OCI-LY1 (cell line): ENCODE results near the gene ZNF749.
A peak's percentile ranks its signal among the peaks of the same experiment; 100 is the strongest.
"Not testable (repeated sequence)": the region's sequence is repeated elsewhere in the genome, so short reads cannot be mapped to it uniquely, and the experiment has no call there.

Experiments used
- H2AFZ ChIP-seq: fragments of 200-600 bp; sonication (generic), shearing (Covaris generic); 2 replicates; pipeline ENCODE4 v1.6.0; 2014; ENCODE audit warnings: antibody characterized with exemption, mild to moderate bottlenecking, low read length
- H3F3A ChIP-seq: fragments of 200-600 bp; sonication (generic), shearing (Covaris generic); 2 replicates; pipeline ENCODE4 v1.6.0; 2014; ENCODE audit warnings: mild to moderate bottlenecking, antibody characterized with exemption, low read length, moderate library complexity; ENCODE audit not compliant: insufficient read depth
- H3K27ac ChIP-seq: fragments of 200-600 bp; sonication (generic); 2 replicates; pipeline ENCODE4 v1.5.1; 2014; ENCODE audit warnings: low read length, mixed run types, mild to moderate bottlenecking, low read depth; ENCODE audit not compliant: poor library complexity, severe bottlenecking
- H3K27me3 ChIP-seq: fragments of 200-600 bp; sonication (generic); 2 replicates; pipeline ENCODE4 v1.6.0; 2014; ENCODE audit warnings: antibody characterized with exemption, mild to moderate bottlenecking, low read length, moderate library complexity; ENCODE audit not compliant: insufficient read depth
- H3K36me3 ChIP-seq: fragments of 200-600 bp; sonication (generic); 2 replicates; pipeline ENCODE4 v1.6.1; 2014; ENCODE audit warnings: mild to moderate bottlenecking, antibody characterized with exemption, low read length, moderate library complexity, mixed read lengths; ENCODE audit not compliant: insufficient read depth
- H3K4me1 ChIP-seq: fragments of 200-600 bp; sonication (generic); 2 replicates; pipeline ENCODE4 v1.5.1; 2014; ENCODE audit warnings: mild to moderate bottlenecking, low read length, moderate library complexity; ENCODE audit not compliant: insufficient read depth, severe bottlenecking
- H3K4me2 ChIP-seq: fragments of 200-600 bp; sonication (generic), shearing (Covaris generic); 2 replicates; pipeline ENCODE4 v1.6.1; 2014; ENCODE audit warnings: low read length
- H3K4me3 ChIP-seq: fragments of 200-600 bp; sonication (generic); 2 replicates; pipeline ENCODE4 v1.5.1; 2014; ENCODE audit warnings: low read length, low read depth, mild to moderate bottlenecking, mixed read lengths; ENCODE audit not compliant: poor library complexity, severe bottlenecking
- H3K79me2 ChIP-seq: fragments of 200-600 bp; shearing (Covaris generic); 2 replicates; pipeline ENCODE4 v1.6.1; 2016; ENCODE audit warnings: mixed run types, low read length, mixed read lengths; ENCODE audit not compliant: insufficient read depth
- H3K9ac ChIP-seq: fragments of 200-600 bp; sonication (generic), shearing (Covaris generic); 2 replicates; pipeline ENCODE4 v1.6.1; 2014; ENCODE audit warnings: mild to moderate bottlenecking, low read length, mixed read lengths
- H3K9me2 ChIP-seq: fragments of 200-600 bp; sonication (generic), shearing (Covaris generic); 2 replicates; pipeline ENCODE4 v1.6.1; 2014; ENCODE audit warnings: low read depth, mild to moderate bottlenecking, low read length, mixed read lengths
- H3K9me3 ChIP-seq: fragments of 200-600 bp; shearing (Covaris generic); 2 replicates; pipeline ENCODE4 v1.6.1; 2014; ENCODE audit warnings: low read length, mixed read lengths
- H4K20me1 ChIP-seq: fragments of 200-600 bp; sonication (generic), shearing (Covaris generic); 2 replicates; pipeline ENCODE4 v1.6.0; 2016; ENCODE audit warnings: mild to moderate bottlenecking, low read length; ENCODE audit not compliant: insufficient read depth
- EZH2 ChIP-seq: fragments of 200-600 bp; sonication (generic), shearing (Covaris generic); IDR thresholded peaks from 2 replicates; pipeline ENCODE4 v1.8.0; 2017; ENCODE audit warnings: borderline replicate concordance, mixed run types, mild to moderate bottlenecking, antibody characterized with exemption, low read length, moderate library complexity, mixed read lengths
- TF ChIP-seq, protein P1 (sequence below): fragments of 200-600 bp; sonication (generic), shearing (Covaris generic); IDR thresholded peaks from 2 replicates; pipeline ENCODE4 v1.5.1; 2017; ENCODE audit warnings: mild to moderate bottlenecking, antibody characterized with exemption, low read length, moderate library complexity, mixed read lengths

Gene ZNF749

DNA sequence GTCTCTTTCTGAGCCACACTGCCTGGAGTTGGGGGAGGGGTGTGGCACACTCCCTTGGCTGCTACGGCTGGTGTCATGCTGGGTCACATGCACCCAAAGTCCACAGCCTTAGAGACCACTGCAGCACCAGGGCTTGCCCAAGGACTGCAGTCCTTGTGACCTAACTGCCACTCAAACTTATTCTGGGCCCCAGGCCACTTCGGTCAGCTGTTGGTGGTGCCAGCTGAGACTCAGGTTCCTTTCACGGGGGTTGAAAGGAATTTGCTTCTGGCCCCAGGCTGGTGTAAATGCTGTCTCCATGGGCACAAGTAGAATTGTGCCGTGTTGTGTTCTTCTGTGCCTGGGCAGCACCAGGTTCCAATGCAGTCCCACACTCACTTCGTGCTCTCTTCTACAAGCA is 31.4 kb downstream of the ZNF749 start:
- no peaks in the 10 kb centered on the region for H3K4me1 ChIP-seq
- H3K27ac ChIP-seq, result no peak overlapping the region
- no peak overlapping the region for H2AFZ ChIP-seq
- no peaks in the 10 kb centered on the region for H3K27me3 ChIP-seq
- H3K9me2 ChIP-seq, result no peaks in the 10 kb centered on the region
- H3K9me3 ChIP-seq, result peaks cover 11% of the 10 kb centered on the region
- no peak for TF ChIP-seq EZH2
- TF ChIP-seq, protein P1, sequence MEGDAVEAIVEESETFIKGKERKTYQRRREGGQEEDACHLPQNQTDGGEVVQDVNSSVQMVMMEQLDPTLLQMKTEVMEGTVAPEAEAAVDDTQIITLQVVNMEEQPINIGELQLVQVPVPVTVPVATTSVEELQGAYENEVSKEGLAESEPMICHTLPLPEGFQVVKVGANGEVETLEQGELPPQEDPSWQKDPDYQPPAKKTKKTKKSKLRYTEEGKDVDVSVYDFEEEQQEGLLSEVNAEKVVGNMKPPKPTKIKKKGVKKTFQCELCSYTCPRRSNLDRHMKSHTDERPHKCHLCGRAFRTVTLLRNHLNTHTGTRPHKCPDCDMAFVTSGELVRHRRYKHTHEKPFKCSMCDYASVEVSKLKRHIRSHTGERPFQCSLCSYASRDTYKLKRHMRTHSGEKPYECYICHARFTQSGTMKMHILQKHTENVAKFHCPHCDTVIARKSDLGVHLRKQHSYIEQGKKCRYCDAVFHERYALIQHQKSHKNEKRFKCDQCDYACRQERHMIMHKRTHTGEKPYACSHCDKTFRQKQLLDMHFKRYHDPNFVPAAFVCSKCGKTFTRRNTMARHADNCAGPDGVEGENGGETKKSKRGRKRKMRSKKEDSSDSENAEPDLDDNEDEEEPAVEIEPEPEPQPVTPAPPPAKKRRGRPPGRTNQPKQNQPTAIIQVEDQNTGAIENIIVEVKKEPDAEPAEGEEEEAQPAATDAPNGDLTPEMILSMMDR, result no peak
- H3K9ac ChIP-seq, result no peak overlapping the region
- H3K36me3 ChIP-seq, result no peaks in the 10 kb centered on the region
- no peaks in the 10 kb centered on the region for H3K79me2 ChIP-seq
- H3K4me2 ChIP-seq, result no peak overlapping the region
- no peaks in the 10 kb centered on the region for H3F3A ChIP-seq
- H3K4me3 ChIP-seq, result no peak overlapping the region
- H4K20me1 ChIP-seq, result no peaks in the 10 kb centered on the region

DNA sequence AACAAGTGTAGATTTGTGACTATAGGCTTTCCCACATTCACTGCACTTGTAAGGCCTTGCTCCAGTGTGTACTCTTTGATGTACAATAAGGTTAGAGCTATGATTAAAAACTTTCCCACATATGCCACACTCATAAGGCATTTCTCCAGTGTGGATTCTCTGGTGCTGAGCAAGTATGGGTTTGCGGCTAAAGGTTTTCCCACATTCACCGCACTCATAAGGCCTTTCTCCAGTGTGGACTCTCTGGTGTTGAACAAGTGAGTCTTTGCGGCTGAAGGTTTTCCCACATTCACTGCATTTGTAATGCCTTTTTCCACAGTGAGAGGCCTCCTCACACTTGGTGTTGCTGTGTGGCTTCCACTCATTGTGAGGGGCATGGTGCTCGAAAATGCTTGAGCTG is 38.5 kb downstream of the ZNF749 start:
- Histone ChIP-seq H3K79me2 (no peaks in the 10 kb centered on the region), H3K27me3 (no peaks in the 10 kb centered on the region), H3K9me2 (no peaks in the 10 kb centered on the region), H3K36me3 (peaks cover 4% of the 10 kb centered on the region; the same call in 1 of the 2 replicates), H3K4me2 (no peak overlapping the region), H3K27ac (no peak overlapping the region), H3K4me1 (peaks cover 10% of the 10 kb centered on the region), H3K4me3 (no peak overlapping the region), H4K20me1 (no peaks in the 10 kb centered on the region), H3K9me3 (peaks cover 53% of the 10 kb centered on the region), H2AFZ (no peak overlapping the region), H3F3A (no peaks in the 10 kb centered on the region), H3K9ac (no peak overlapping the region)
- TF ChIP-seq, protein P1, result no peak
- TF ChIP-seq EZH2, result no peak

DNA sequence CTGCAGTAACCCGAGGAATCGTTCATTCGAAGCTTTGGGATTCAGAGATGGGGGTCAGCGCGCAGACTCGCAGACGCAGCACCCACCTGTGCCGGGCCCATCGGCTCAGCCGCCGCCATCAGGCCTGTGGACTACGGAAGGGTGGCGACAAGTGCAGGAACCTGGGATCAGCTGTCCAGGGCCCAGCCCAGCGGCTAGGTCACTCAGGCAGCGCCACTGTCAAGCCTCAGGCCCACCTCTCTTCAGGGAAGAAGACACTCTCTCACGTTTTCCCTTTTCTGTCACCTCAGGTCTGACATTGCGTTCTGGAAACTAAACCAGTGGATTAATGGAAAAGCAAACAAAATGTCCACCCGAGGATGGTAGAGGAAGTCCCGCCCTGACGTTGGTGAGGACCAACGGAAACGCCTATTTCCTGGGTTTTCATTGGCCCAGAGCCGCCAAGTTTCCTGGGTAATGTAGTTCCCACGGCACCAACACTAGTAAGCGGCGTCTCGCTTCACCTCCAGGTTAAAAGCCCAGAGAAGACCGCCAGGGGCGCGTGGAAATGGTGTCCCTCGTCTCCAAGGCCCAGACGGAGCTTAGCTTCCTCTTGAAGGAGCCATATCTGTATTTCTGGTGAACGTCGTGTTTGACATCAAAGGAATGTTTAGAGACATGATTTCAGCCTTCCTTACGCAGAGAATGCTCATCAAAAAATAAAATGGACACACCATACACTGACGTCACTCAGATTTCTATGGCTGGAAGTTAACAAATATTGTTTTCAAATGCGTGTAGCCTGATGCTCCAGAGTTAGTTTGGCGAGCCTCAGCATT is 42.3 kb downstream of the ZNF749 start, which contains the start of gene ZNF772:
TSS of gene ZNF772 (minus strand) at position 376 of the 818 bp plus-strand sequence. CDS start at position 119, 257 bp downstream.
- no peak within 1 kb of the TSS; the same call in 1 of the 2 replicates for H3K9ac ChIP-seq
- H3K9me2 ChIP-seq, result no peaks in the 10 kb centered on the region
- H3K27ac ChIP-seq, result no peak within 1 kb of the TSS
- TF ChIP-seq, protein P1, result peak; percentile 18; the same call in 1 of the 2 replicates
- TF ChIP-seq EZH2, result no peak
- peak within 1 kb of the TSS; percentile 68 for H3K4me2 ChIP-seq
- no peaks in the 10 kb centered on the region for H3K27me3 ChIP-seq
- H3K4me1 ChIP-seq, result peaks cover 10% of the 10 kb centered on the region
- H4K20me1 ChIP-seq, result no peaks in the 10 kb centered on the region
- no peaks in the 10 kb centered on the region for H3K79me2 ChIP-seq
- H2AFZ ChIP-seq, result peak within 1 kb of the TSS; percentile 75; the same call in 1 of the 2 replicates
- H3K9me3 ChIP-seq, result peaks cover 40% of the 10 kb centered on the region
- peaks cover 4% of the 10 kb centered on the region; the same call in 1 of the 2 replicates for H3K36me3 ChIP-seq
- H3F3A ChIP-seq, result no peaks in the 10 kb centered on the region
- peak within 1 kb of the TSS; percentile 64 for H3K4me3 ChIP-seq

DNA sequence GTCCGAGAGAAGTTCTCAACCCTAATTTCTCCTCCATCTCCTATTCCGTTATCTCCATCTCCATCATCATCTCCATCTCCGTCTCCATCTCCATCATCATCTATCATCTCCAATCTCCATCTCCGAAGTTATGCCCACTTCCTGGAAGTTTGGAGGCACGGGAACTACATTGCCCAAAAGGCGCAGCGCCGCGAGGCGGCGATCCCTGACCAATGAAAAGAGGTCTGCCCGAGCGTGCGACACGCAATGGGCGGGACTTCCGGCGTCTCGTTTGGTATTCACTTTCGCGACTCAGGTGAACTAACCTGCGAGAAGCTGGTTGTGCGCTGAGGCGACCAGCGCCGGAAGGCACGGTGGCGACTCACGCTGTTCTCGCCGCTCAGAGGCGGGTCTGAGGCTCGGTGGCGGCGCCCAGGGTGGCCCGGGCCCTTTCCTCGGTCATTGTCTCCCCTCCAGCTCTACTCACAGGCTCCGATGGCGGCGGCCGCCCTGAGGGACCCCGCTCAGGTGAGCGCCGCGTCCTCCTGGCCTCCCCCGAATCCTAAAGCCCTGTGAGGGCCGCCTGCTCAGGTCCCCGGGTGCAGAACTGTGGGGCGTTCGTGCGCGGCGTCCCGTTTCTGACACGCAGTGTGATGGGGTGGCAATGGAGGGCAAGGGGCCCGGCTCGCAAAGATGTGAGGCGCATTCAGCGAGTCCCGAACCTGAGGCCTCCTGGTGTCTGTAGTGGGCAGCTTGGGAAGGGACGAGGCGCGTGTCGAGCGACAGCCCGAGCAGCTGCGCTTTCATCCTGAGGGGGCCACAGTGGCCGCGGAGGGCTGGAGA is 52.6 kb downstream of the ZNF749 start, which contains the start of gene ZNF419:
TSS of gene ZNF419 (plus strand) at position 274 of the 822 bp plus-strand sequence. CDS start at position 475, 201 bp downstream.
- H3K4me1 ChIP-seq, H3K36me3 ChIP-seq, H3K9me3 ChIP-seq, H3K9me2 ChIP-seq, H3K79me2 ChIP-seq, H3F3A ChIP-seq, H3K27me3 ChIP-seq, H4K20me1 ChIP-seq, H3K27ac ChIP-seq: not testable (repeated sequence)
- H3K9ac ChIP-seq, result peak within 1 kb of the TSS; percentile 77
- H3K4me3 ChIP-seq, result peak within 1 kb of the TSS; percentile 79
- peak within 1 kb of the TSS; percentile 56 for H3K4me2 ChIP-seq
- 0 out of 2 replicates have a peak within 1 kb of the TSS, but pooled peaks have one; percentile 51 for H2AFZ ChIP-seq

DNA sequence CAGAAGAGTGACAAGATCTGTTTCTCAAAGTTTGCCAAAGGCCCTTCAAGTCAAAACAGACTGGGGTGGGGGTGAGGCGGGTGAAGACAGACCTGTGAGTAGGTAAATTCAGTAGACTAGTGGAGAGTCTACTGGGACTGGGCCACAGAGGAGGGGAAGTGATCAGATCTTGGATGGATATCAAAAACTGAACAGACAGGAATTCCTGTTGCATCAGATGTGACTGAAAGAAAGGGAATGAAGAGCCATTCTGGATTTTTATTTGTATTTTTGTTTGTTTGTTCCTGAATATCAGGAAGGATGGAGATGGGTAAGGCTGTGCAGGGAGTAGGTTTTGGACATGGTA is 53.1 kb downstream of the ZNF749 start:
- Histone ChIP-seq H3K4me2 (peak overlapping the region; percentile 56), H3K9ac (peak overlapping the region; percentile 10; the same call in 1 of the 2 replicates), H3K4me3 (peak overlapping the region; percentile 38), H3K36me3 (peaks cover 13% of the 10 kb centered on the region)
- H2AFZ ChIP-seq, H3K79me2 ChIP-seq, H3K27ac ChIP-seq, H3K27me3 ChIP-seq, H3F3A ChIP-seq, H3K9me3 ChIP-seq, H3K9me2 ChIP-seq, H3K4me1 ChIP-seq, H4K20me1 ChIP-seq: not testable (repeated sequence)
